ENCODE measurements around the gene COX6B2.

DNA sequence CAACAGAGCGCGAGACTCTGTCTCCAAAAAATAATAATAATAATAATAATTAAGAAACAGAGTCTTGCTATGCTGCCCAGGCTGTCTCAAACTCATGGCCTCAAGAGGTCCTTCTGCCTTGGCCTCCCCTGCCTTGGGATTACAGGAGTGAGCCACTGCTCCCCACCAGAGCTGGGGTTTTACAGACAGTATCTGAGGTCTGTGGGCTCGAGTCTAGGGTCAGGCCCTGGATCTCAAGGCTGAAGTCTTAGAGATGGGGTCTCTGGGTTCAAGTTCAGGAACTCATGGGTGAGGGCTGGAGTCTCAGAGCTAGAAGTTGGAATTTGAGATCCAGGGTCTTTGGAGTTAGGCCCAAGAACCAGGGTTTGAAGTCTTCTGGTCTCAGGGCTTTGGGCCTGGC lies 12.3 kb upstream of the COX6B2 start:
- TF ChIP-seq, protein P1, sequence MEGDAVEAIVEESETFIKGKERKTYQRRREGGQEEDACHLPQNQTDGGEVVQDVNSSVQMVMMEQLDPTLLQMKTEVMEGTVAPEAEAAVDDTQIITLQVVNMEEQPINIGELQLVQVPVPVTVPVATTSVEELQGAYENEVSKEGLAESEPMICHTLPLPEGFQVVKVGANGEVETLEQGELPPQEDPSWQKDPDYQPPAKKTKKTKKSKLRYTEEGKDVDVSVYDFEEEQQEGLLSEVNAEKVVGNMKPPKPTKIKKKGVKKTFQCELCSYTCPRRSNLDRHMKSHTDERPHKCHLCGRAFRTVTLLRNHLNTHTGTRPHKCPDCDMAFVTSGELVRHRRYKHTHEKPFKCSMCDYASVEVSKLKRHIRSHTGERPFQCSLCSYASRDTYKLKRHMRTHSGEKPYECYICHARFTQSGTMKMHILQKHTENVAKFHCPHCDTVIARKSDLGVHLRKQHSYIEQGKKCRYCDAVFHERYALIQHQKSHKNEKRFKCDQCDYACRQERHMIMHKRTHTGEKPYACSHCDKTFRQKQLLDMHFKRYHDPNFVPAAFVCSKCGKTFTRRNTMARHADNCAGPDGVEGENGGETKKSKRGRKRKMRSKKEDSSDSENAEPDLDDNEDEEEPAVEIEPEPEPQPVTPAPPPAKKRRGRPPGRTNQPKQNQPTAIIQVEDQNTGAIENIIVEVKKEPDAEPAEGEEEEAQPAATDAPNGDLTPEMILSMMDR (IDR thresholded peaks at IDR 0.05 in 8 of 11, conservative IDR thresholded peaks at IDR 0.05 in 3 of 11) = no peak
- TF ChIP-seq POLR2AphosphoS5 (IDR thresholded peaks at IDR 0.05) = no peak

Data from spleen (tissue), 7 donors.